Central memory CD4-positive, alpha-beta T cell (primary cell): ENCODE measurements around the gene BCAN.
"Not testable (repeated sequence)": the region's sequence is repeated elsewhere in the genome, so short reads cannot be mapped to it uniquely, and the experiment has no call there.

ENCODE experiments used
- DNase-seq: peaks from one replicate; pipeline ENCODE4 v3.0.0; 2022
- total RNA-seq, 3 experiments: gene quantifications; one replicate each; lab custom pipeline; 2026; lab: John Stamatoyannopoulos, UW

Gene BCAN, protein sequence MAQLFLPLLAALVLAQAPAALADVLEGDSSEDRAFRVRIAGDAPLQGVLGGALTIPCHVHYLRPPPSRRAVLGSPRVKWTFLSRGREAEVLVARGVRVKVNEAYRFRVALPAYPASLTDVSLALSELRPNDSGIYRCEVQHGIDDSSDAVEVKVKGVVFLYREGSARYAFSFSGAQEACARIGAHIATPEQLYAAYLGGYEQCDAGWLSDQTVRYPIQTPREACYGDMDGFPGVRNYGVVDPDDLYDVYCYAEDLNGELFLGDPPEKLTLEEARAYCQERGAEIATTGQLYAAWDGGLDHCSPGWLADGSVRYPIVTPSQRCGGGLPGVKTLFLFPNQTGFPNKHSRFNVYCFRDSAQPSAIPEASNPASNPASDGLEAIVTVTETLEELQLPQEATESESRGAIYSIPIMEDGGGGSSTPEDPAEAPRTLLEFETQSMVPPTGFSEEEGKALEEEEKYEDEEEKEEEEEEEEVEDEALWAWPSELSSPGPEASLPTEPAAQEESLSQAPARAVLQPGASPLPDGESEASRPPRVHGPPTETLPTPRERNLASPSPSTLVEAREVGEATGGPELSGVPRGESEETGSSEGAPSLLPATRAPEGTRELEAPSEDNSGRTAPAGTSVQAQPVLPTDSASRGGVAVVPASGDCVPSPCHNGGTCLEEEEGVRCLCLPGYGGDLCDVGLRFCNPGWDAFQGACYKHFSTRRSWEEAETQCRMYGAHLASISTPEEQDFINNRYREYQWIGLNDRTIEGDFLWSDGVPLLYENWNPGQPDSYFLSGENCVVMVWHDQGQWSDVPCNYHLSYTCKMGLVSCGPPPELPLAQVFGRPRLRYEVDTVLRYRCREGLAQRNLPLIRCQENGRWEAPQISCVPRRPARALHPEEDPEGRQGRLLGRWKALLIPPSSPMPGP
- total RNA-seq, result 0 to 0.05 (median 0.04) reads per million in 3 experiments

DNA sequence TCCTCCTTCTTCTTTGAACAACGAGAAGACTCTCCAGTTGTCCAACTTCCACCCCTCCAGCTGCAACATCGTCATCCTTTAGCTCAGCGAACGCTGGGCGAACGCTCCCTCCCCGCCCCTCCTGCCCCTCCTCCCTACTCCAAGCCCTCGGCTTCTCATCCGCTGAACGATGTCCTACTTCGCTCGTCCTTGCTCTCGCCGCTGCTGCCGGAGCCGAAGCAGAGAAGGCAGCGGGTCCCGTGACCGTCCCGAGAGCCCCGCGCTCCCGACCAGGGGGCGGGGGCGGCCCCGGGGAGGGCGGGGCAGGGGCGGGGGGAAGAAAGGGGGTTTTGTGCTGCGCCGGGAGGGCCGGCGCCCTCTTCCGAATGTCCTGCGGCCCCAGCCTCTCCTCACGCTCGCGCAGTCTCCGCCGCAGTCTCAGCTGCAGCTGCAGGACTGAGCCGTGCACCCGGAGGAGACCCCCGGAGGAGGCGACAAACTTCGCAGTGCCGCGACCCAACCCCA, at the start of gene BCAN:
TSS of gene BCAN (plus strand) at position 357 of the 504 bp plus-strand sequence. CDS start 3,938 bp downstream, outside the sequence.
- no peak for DNase-seq

DNA sequence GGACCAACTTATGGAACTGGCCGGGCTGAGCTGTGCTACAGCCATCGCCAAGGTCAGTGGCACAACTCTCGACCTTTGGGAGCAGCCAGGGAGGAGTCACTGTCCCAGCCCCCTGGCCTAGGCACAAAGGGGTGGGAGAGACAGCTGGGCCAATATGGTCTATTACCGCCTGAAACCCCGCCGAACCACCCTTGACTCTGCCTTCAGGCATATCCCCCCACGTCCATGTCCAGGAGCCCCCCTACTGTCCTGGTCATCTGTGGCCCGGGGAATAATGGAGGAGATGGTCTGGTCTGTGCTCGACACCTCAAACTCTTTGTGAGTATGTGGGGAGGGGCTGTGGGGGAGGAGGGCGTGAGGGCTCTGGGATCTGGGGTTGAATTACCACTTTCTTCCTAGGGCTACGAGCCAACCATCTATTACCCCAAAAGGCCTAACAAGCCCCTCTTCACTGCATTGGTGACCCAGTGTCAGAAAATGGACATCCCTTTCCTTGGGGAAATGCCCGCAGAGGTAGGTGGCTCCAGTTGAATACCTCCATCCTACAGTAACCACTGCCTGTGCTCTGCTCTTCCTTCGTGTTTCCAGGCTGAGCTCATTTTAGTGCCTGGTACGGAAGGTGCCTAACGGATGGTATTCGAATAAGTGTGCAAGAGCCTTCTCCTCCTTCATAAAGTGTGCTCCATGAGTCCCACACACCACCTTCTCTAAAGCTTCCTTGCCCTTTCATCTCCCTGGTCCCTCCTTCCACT, 49.6 kb upstream of the BCAN start:
- no peak for DNase-seq

DNA sequence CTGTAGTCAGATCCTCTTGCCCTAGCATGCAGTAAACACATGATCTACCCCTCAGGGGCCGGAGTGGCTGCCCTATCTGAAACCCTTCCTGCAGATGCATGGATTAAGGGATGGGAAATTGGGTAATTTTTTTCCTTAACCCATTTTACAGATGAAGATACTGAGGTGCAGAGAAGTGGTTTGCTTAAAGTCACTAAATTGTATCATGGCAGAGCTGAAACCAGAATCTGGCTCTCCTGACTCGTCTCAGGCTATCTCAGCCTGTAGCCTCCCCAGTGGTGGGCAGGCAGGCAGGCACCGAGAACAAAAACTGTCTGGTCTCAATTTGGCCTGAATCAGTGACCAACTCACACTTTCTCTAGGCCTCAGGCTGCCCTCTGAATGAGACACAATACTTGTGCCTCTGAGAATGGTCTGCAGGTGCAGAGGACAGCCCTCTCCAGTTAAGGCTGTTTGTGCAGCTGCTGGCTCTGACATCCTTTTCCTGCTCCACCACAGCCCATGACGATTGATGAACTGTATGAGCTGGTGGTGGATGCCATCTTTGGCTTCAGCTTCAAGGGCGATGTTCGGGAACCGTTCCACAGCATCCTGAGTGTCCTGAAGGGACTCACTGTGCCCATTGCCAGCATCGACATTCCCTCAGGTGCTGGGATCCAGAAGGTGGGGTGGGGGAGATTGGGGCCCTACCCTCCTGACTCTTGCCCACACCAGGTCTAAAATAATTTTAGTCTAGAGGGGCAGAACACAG, 48.8 kb upstream of the BCAN start:
- no peak for DNase-seq

DNA sequence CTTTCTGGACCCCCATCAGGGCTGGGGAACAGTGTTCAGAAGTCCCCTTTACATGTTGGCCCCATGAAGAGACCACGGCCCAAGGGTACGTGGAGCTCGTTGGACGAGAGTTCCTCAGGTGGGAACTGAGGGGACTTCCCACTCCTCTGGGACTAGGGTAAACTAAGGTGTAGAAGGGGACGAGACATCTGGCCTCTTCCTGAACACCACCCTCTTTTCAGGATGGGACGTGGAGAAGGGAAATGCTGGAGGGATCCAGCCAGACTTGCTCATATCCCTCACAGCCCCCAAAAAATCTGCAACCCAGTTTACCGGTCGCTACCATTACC, 48.3 kb upstream of the BCAN start:
- DNase-seq, result no peak

DNA sequence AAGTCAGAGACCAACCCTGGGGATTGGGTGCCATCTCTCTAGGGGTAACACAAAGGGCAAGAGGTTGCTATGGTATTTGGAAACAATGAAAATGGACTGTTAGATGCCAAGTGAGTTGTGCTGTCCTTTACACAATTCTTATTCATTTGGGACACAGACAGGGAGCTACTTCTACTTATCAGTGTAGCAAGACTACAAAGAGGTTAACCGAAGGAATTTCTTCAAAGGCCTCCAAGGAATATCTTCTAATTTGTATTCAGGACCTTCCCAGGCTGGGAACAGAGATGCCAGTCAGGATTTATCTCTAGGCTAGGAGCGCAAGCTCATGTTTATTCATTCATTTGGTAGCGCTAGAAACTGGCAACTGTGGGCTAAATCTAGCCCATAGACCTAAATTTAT, 47.7 kb upstream of the BCAN start:
- DNase-seq, result no peak

DNA sequence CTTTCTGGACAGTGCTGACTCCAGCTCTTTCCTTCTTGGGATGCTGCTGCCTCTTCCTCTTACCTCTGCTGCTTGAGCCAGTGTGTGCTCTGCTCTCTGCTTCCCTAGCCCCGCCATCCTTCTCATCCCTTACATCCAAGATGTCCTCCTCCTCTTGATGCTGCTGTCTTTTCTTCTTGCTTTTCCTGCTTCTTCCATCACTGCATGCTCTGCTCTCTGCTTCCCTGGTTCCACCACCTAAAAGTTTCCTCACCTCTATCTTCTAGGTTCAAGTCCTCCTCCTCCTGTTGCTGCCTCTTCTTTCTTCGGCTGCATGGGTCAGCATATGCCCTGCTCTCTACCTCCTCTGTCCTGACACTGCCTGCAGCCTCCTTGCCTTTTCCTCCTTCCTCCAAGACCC, 46.9 kb upstream of the BCAN start:
- DNase-seq, result no peak

DNA sequence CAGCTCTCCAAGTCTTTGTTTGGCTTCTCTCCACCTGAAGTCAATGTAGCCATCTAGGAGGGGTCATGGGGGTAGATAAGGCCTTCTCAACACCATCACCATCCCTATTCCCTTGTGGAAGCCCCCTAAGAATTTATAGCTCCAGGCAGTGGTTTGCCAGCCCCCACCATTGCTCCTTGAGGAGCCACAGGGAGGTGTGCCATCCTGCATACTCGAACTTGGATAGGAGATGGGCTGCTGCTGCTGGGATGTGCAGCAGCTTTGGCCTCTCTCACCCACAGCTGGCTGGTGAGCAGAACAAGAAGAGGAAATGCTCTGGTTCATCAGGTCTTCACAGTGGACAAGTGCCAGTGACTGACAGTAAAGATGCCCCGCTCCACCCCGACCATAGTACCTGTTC, 45.5 kb upstream of the BCAN start:
- no peak for DNase-seq

DNA sequence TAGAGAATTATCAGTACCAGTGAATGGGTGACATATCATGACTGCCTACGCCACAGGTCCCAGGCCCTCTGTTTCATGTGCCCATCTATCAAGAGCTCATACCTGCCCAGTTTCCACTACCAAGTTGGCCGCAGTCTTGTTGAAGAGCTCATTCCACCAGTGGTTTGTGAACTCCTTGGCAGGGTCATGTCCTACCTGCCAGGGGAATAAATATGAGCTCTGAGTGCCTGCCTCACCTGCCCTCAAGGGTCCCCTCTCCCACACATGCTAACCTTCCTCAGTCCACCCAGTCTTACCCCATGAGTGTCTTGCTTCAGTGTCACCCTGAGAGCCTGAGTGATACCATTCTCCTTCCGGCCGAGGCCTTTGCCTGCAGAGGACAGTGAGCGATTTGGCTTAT, 43.8 kb upstream of the BCAN start:
- DNase-seq, result no peak

DNA sequence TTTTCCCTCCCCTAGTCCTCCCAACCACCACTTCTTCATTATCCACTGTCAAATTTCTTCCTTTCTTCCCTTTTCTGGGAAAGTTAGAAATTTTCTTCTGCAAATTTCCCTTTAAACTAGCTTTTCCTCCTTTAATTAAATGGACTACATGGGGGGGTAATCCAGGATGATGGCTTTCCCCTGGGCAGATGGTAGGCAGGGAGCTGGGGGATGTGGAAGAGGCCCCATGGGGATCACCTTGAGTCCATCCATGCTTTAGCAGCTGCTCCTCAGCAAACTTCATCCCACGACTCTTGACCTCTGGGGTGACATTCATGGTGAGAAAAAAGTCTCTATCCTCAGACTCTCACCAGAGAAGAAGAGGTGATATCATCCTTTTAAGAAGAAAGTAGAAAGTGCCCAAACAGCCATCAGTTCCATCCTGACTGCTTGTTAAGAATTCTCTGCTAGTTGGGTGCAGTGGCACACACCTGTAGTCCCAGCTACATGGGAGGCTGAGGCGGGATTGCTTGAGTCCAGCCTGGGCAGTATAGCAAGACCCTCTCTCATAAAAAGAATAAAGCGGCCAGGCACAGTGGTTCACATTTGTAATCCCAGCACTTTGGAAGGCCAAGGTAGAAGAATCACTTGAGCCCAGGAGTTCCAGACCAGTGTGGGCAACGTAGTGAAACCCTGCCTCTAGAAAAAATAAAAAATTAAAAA, 43.0 kb upstream of the BCAN start:
- DNase-seq, result no peak

DNA sequence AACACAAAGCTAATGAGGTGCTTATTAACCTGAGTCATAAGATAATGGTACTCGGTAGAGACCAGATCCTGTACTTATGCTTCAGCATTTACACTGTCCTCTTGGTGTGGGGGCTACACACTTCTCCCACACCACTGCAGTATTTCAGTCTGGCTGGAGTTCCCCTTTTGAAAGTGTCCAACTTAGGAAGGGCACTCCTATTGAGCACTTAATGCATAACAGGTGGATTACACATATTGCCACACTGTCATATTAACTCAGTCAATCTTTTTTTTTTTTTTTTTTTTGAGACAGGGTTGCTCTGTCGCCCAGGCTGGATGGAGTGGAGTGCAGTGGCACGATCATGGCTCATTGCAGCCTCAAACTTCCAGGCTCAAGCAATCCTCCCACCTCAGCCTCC, 42.1 kb upstream of the BCAN start:
- DNase-seq, result peak; percentile 29

DNA sequence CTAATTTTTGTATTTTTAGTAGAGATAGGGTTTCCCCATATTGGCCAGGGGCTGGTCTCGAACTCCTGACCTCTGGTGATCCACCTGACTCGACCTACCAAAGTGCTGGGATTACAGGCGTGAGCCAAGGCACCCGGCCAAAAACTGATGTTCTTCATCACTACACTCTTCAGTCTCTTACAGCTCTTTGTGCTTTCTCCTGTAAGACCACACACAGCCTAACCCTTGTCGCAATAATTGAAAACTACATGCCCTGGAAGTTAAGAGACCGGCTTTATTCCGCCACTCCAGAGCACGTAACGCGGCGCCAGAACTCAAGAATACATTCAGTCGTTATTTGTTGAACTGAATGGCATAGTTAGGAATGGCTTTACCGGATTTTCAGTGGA, 41.2 kb upstream of the BCAN start:
- DNase-seq, result no peak

DNA sequence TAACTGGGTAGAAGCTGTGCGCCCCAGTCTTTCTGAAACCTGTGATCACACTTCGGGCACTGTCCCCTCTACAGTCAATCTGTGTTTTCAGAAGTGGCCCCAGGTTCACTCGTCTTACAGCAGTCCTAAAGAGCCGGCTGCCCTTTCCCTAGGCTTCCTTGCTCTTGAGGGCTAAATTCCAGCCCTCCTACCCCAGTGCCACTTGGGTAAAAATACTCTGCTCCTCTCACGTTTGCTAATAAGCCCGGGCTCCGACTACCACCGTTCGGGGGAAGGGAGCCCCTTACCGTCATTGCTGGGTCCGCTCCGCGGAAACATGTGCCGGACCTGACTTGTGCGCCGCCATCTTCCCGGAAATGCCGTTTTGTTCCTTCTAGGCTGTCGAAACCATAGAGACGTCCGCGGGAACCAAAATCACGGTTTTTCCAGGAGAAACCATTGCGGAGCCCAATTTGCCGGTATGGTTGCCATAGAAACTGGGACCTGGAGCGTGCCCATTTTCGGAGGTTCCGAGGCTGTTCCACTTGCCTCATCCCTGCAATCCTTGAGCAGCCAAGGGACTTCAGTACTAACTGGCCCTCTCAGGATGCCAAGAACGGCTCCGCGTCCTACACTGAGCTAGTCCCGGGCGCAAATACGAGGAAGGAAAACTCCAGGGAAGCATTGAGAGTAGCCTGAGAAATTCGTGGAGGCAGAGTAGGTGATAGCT, 40.6 kb upstream of the BCAN start, which contains the start of gene GPATCH4:
TSS of gene GPATCH4 (minus strand) at position 358 of the 709 bp plus-strand sequence.
- peak; percentile 71 for DNase-seq

DNA sequence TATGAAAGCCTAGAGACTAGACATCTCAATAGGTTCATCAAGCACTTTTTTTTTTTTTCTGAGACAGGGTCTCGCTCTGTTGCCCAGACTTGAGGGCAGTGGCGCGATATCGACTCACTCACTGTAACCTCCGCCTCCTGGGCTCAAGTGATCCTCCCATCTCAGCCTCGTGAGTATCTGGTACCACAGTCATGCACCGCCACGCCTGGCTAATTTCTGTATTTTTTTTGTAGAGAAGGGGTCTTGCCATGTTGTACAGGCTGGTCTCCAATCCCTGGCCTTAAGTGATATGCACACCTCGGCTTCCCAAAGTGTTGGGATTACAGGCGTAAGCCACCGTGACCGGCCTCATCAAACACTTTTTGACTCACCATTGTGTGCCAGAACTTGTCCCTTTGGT, 40.0 kb upstream of the BCAN start:
- DNase-seq, result no peak

DNA sequence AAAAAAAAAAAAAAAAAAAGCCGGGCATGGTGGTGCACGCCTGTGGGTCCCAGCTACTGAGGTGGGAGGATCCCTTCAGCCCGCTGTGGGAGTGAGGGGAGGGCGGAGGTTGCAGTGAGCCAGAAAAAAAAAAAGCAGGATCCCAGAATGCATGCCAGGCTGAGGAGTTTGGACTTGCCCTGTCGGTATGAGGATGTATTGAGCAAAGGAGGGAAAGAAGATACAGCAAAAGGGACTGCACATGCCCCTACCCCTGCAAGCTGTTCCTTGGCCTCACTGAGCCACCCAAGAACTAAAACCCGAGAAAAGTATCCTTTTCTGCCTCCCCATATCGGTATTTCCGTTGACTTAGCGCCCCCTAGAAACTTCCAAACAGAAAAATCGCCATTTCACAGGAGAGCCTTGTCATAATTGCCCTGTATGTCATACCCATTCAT, 39.3 kb upstream of the BCAN start:
- no peak for DNase-seq

DNA sequence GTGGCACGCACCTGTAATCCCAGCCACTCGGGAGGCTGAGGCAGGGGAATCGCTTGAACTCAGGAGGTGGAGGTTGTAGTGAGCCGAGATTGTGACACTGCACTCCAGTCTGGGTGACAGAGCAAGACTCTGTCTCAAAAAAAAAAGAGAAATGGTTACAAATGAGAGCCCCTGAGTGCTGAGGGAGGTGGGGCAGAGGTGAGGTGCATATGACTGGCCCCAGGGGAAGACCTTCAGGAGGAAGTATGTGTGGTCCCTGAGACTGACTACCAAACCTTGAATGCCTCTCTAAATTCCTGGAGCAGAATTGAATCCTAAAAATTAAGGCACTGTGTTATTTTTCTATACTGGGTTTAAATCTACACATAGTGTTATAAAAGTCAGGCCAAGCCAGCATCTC, 34.6 kb upstream of the BCAN start:
- not testable (repeated sequence) for DNase-seq

DNA sequence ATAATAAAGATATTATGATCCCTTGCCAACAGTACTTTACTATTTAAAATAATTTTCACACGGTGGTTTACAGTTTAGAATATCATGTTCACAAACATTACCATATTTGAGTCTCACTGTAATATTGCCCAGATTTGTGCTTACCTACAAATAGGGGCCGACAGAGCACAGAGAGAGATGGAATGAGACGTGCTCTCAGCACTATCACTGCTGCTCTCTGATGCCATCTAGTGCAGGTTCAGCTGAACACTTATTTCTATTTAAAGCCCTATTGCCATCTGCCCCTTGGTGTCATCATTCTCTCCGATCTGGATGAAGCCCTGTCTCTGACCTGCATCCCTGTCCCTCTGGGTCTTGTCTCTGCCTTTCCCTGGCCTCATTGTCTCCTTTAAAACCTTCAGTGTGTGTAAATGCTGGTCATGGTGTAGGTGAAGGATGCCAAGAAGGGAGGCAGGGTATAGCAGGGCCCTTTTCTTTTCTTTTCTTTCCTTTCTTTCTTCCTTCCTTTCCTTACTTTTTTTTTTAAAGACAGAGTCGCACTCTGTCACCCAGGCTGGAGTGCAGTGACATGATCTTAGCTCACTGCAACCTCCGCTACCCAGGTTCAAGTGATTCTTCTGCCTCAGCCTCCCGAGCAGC, 33.8 kb upstream of the BCAN start:
- peak; percentile 65 for DNase-seq

DNA sequence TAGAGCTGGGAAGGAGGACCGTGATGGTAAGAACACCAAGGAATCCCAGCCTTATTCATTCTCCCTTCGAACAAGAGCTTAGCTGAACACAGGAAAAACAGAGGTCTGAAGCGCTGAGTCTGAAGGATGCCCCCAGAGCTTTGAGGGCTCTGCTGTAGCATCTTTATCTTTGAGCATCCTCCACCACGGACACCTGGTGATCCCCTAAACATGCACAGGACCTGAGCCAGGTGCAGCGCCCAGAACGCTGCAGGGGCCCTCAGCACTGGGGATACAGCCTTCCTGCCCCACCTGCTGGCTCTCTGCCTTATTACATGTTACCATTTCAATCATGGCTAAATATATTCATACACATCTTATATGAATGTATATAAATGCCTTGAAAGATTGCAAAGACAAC, 32.9 kb upstream of the BCAN start:
- DNase-seq, result peak; percentile 51

DNA sequence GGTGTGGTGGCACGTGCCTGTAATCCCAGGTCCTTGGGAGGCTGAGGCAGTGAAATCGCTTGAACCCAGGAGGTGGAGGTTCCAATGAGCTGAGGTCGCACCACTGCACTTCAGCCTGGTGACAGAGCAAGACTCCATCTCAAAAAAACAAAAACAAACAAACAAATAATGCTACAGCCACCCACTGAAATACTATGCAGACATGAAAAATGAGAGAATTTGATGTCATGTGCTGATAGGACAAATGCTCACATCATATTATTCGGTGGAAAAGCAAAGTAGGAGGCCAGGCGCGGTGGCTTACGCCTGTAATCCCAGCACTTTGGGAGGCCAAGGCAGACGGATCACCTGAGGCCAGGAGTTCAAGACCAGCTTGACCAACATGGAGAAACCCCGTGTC, 31.8 kb upstream of the BCAN start:
- not testable (repeated sequence) for DNase-seq

DNA sequence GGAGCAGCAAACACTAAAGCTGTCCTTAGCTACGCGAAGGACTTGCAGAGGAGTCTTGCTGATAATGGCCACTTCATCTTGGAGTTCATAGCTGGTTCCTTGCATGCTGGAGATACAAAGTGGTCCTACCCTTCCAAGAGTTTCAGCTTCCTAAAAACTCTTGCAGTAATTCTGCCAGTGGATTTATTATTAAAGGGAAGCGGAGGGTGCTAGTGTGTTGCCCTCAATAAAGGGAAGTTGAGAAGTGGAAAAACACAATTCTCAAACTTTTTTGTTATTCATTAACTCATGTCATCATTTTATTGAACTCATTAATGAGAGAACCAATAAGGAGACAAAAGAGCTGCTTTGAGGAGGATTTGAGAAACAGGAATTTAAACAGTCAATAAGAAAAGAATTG, 29.3 kb upstream of the BCAN start:
- DNase-seq, result no peak

DNA sequence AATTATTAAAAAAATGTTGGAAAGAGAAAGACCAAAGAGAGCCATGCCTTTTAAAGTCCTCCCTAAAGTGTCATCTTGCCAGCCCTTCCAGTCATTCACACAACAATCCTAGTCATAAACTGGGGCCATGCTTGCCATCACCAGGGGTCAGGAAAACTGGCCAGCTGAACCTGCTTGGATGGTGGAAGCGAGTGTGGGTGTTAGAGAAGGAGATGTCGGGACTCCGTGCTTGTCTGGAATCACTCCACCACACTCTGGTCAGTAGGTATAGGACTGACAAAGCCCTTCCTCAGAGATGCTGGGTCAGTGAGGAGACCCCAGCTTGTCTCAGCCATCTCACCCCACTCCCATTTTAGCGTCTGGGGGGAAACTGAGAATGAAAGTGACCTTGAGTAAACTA, 26.0 kb upstream of the BCAN start:
- no peak for DNase-seq
